RWPE2 (cell line): Measurements from ENCODE around the gene SUPT3H.

Experiments used
- ATAC-seq: fragments of 200-7000 bp; cut with Tn5 transposase; 3 replicates; pipeline ENCODE4 v1.9.1; 2021; ENCODE audit warnings: low read depth
- DNase-seq: peaks from one replicate; pipeline ENCODE4 v3.0.0-alpha.2; 2020; ENCODE audit warnings: low spot score
- H3K27ac ChIP-seq: fragments of 450-650 bp; 2 replicates; pipeline ENCODE4 v1.5.1; 2017; ENCODE audit warnings: mild to moderate bottlenecking; ENCODE audit not compliant: poor library complexity, severe bottlenecking
- H3K27me3 ChIP-seq: fragments of 250-450 bp; sonication (Bioruptor Pico); 2 replicates; pipeline ENCODE4 v1.5.1; 2021; ENCODE audit warnings: mild to moderate bottlenecking, moderate library complexity; ENCODE audit not compliant: insufficient read depth, poor library complexity, severe bottlenecking
- H3K36me3 ChIP-seq: fragments of 250-450 bp; sonication (Bioruptor Pico); 2 replicates; pipeline ENCODE4 v1.5.1; 2020; ENCODE audit warnings: low read depth, mild to moderate bottlenecking, moderate library complexity
- H3K4me1 ChIP-seq: fragments of 250-450 bp; sonication (Bioruptor Pico); 2 replicates; pipeline ENCODE4 v1.5.1; 2021; ENCODE audit warnings: mild to moderate bottlenecking, moderate library complexity; ENCODE audit not compliant: insufficient read depth, poor library complexity, severe bottlenecking
- H3K4me3 ChIP-seq: fragments of 250-450 bp; sonication (Bioruptor Pico); 2 replicates; pipeline ENCODE4 v1.5.1; 2021; ENCODE audit warnings: mild to moderate bottlenecking, moderate library complexity; ENCODE audit not compliant: severe bottlenecking
- H3K9me3 ChIP-seq: fragments of 250-450 bp; sonication (Bioruptor Pico); 2 replicates; pipeline ENCODE4 v1.5.1; 2021; ENCODE audit warnings: mild to moderate bottlenecking, moderate library complexity; ENCODE audit not compliant: severe bottlenecking
- TF ChIP-seq, protein P1 (sequence below): fragments of 450-650 bp; IDR thresholded peaks from one replicate; pipeline ENCODE4 v1.5.1; 2017; ENCODE audit warnings: mild to moderate bottlenecking, moderate library complexity; ENCODE audit not compliant: poor library complexity, severe bottlenecking

The SUPT3H gene

GRCh38 chr6:44837255-44837654 is 540.5 kb downstream of the SUPT3H start:
- no peaks in the 10 kb centered on the region for H3K4me1 ChIP-seq
- H3K9me3 ChIP-seq = no peaks in the 10 kb centered on the region
- TF ChIP-seq, protein P1, sequence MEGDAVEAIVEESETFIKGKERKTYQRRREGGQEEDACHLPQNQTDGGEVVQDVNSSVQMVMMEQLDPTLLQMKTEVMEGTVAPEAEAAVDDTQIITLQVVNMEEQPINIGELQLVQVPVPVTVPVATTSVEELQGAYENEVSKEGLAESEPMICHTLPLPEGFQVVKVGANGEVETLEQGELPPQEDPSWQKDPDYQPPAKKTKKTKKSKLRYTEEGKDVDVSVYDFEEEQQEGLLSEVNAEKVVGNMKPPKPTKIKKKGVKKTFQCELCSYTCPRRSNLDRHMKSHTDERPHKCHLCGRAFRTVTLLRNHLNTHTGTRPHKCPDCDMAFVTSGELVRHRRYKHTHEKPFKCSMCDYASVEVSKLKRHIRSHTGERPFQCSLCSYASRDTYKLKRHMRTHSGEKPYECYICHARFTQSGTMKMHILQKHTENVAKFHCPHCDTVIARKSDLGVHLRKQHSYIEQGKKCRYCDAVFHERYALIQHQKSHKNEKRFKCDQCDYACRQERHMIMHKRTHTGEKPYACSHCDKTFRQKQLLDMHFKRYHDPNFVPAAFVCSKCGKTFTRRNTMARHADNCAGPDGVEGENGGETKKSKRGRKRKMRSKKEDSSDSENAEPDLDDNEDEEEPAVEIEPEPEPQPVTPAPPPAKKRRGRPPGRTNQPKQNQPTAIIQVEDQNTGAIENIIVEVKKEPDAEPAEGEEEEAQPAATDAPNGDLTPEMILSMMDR = no peak
- DNase-seq (no peak), ATAC-seq (no peak)
- no peaks in the 10 kb centered on the region for H3K36me3 ChIP-seq
- no peaks in the 10 kb centered on the region for H3K27me3 ChIP-seq
- no peak overlapping the region for H3K27ac ChIP-seq
- H3K4me3 ChIP-seq = no peak overlapping the region

DNA sequence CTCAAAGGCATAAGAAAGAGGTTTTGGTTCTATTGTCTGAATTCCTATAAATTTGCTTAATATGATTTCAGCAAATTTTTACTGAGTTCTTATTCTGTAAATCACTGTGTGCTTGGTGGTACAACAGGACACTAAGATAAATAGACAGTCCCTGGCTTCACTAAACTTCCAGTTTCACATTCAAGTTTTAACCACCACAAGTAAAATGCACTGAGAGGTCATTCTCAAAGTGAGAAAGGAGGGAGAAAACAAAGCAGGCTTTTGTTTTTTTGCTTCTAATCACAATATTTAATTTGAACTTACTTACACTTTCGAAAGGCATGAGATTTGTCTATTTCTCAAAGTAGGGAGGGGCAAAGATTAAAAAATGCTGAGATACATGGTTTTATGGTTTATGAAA is 544.5 kb downstream of the SUPT3H start:
- no peak overlapping the region for H3K4me3 ChIP-seq
- H3K27ac ChIP-seq = no peak overlapping the region
- no peaks in the 10 kb centered on the region for H3K36me3 ChIP-seq
- no peak for DNase-seq
- no peaks in the 10 kb centered on the region for H3K4me1 ChIP-seq
- ATAC-seq = no peak
- no peaks in the 10 kb centered on the region for H3K9me3 ChIP-seq
- TF ChIP-seq, protein P1 = no peak
- no peaks in the 10 kb centered on the region for H3K27me3 ChIP-seq

- Histone ChIP-seq H3K27ac (no peak overlapping the region), H3K9me3 (no peaks in the 10 kb centered on the region), H3K27me3 (no peaks in the 10 kb centered on the region), H3K4me3 (no peak overlapping the region), H3K4me1 (no peaks in the 10 kb centered on the region), H3K36me3 (no peaks in the 10 kb centered on the region)
- DNase-seq (no peak), ATAC-seq (no peak)
- TF ChIP-seq, protein P1 = no peak
Measured at GRCh38 chr6:44831002-44831610, 546.6 kb downstream of the SUPT3H start.

DNA sequence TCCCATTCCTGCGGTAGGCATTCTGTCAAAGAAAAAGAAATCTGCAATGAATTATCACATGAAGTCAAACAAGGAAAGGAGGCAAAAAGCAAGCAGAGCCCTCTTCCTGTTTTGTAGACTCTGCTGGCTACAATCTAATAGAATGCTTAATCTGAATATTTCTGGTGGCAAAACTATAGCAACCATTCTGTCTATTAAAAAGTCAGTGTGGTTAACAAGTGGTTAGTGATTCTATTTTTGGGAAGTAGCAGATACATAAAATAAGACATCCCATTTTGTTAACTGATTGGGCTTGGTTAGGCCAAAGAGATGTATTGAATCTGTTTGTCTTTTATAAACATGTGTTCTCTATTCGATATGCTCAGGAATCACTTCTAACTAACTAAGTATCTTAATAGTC is 547.9 kb downstream of the SUPT3H start:
- H3K27me3 ChIP-seq = no peaks in the 10 kb centered on the region
- no peak overlapping the region for H3K27ac ChIP-seq
- no peaks in the 10 kb centered on the region for H3K4me1 ChIP-seq
- DNase-seq (no peak), ATAC-seq (no peak)
- no peak overlapping the region for H3K4me3 ChIP-seq
- H3K9me3 ChIP-seq = no peaks in the 10 kb centered on the region
- no peaks in the 10 kb centered on the region for H3K36me3 ChIP-seq
- TF ChIP-seq, protein P1 = no peak

- Histone ChIP-seq H3K9me3 (no peaks in the 10 kb centered on the region), H3K36me3 (no peaks in the 10 kb centered on the region), H3K27me3 (no peaks in the 10 kb centered on the region), H3K4me3 (no peak overlapping the region), H3K27ac (no peak overlapping the region), H3K4me1 (no peaks in the 10 kb centered on the region)
- TF ChIP-seq, protein P1 = no peak
- no peak for DNase-seq
- no peak for ATAC-seq
Measured at GRCh38 chr6:44828780-44829179, 549.0 kb downstream of the SUPT3H start.
